ENCODE results near the gene KDELR3.

- no peak for TF ChIP-seq CTCF (IDR thresholded peaks at IDR 0.05 in 8 of 11, conservative IDR thresholded peaks at IDR 0.05 in 3 of 11)
- TF ChIP-seq POLR2A (IDR thresholded peaks at IDR 0.05), result no peak
Observed at GRCh38 chr22:38441620-38442287, 26.1 kb upstream of the KDELR3 start.

Measured in spleen (tissue), 7 donors.